GM12891 (cell line): ENCODE measurements around the gene CHRNA4.

Experiments
- POLR2A ChIP-seq: IDR thresholded peaks from 2 replicates; pipeline ENCODE4 v1.6.1; 2011; ENCODE audit warnings: low read depth, low read length, control low read depth
- POLR2AphosphoS5 ChIP-seq: IDR thresholded peaks from 2 replicates; pipeline ENCODE4 v1.6.1; 2011; ENCODE audit warnings: low read depth, low read length, control low read depth
- TAF1 ChIP-seq: IDR thresholded peaks from 2 replicates; pipeline ENCODE4 v1.6.1; 2011; ENCODE audit warnings: low read depth, low read length, control low read depth

DNA sequence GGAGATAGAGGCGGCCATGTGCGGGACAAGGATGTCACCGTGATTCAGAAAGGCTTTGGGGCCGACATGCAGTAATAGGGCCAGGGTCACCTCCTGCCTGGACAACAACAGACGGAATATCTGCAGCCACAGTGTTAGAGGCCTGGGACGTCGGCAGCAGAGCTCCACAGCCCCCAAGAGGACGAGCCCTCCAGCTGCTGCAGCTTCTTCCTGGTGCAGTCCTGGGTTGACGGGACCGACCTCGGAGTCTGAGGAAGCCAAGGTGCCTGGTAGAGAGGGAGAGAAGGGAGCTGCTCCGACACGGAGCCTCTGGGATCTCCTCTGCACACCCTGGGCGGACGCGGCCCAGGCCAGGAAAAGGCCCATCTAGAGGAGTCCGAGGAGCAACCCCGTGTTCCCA is 23.2 kb upstream of the CHRNA4 start:
- no peak for TF ChIP-seq POLR2AphosphoS5
- TF ChIP-seq TAF1: no peak
- no peak for TF ChIP-seq POLR2A
